Mammary epithelial cell (primary cell): ENCODE results near the gene APOBEC2.
"Not testable (repeated sequence)": the region's sequence is repeated elsewhere in the genome, so short reads cannot be mapped to it uniquely, and the experiment has no call there.

Experiments used
- EZH2 ChIP-seq: IDR thresholded peaks from 2 replicates; pipeline ENCODE4 v1.6.1; 2012; ENCODE audit warnings: low read length, inconsistent platforms, borderline replicate concordance
- TF ChIP-seq, protein P1 (sequence below), 2 donors: IDR thresholded peaks in 1 of 2; conservative IDR thresholded peaks in 1 of 2; 2 replicates each; pipeline ENCODE4 v1.5.1; 2011 to 2012; ENCODE audit warnings: inconsistent platforms in 2 of 2, low read length in 2 of 2, mild to moderate bottlenecking in 2 of 2, control low read depth in 1 of 2, low read depth in 1 of 2; ENCODE audit not compliant: insufficient read depth in 1 of 2; ENCODE audit errors: extremely low read depth in 1 of 2

DNA sequence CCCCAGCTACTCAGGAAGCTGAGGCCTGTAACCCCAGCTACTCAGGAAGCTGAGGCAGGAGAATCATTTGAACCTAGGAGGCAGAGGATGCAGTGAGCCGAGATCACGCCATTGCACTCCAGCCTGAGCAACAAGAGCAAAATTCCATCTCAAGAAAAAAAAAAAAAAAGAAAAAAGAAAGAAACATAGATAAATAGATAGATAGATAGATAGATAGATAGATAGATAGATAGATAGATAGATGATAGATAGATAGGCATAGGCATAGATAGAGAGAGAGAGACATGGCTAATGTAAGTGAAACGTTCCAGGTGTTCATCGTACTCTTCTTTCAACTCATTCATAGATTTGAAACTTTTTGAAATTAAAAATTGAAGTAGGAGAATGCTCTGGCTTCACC lies 46.0 kb upstream of the APOBEC2 start:
- TF ChIP-seq, protein P1, sequence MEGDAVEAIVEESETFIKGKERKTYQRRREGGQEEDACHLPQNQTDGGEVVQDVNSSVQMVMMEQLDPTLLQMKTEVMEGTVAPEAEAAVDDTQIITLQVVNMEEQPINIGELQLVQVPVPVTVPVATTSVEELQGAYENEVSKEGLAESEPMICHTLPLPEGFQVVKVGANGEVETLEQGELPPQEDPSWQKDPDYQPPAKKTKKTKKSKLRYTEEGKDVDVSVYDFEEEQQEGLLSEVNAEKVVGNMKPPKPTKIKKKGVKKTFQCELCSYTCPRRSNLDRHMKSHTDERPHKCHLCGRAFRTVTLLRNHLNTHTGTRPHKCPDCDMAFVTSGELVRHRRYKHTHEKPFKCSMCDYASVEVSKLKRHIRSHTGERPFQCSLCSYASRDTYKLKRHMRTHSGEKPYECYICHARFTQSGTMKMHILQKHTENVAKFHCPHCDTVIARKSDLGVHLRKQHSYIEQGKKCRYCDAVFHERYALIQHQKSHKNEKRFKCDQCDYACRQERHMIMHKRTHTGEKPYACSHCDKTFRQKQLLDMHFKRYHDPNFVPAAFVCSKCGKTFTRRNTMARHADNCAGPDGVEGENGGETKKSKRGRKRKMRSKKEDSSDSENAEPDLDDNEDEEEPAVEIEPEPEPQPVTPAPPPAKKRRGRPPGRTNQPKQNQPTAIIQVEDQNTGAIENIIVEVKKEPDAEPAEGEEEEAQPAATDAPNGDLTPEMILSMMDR (conservative IDR thresholded peaks at IDR 0.05 in 1 of 2, IDR thresholded peaks at IDR 0.05 in 1 of 2; ENCODE audit: extremely low read depth in 1 of 2, insufficient read depth in 1 of 2, low read depth in 1 of 2, low read length in 2 of 2), result not testable (repeated sequence)
- TF ChIP-seq EZH2, result not testable (repeated sequence)
